ENCODE measurements around the gene PKP4.

DNA sequence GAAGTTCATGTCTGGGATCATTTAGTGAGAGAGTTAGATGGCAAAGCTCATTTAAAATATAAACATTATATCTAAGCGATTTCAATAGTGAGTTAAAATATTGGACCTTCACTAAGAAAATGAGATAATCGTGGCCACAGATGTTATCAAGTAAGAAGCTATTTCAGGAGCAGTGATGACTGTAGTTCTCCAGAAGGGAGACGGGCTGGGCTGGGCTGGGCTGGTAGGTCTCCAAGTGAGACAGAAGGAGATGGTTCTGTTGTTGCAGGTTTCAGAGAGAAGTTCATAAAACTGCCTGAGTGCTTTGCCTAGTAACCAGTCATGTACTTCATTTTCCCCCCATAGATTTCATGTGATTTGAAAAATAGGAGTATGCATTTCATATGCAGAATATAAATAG is 208.2 kb downstream of the PKP4 start:
- TF ChIP-seq, protein P1, sequence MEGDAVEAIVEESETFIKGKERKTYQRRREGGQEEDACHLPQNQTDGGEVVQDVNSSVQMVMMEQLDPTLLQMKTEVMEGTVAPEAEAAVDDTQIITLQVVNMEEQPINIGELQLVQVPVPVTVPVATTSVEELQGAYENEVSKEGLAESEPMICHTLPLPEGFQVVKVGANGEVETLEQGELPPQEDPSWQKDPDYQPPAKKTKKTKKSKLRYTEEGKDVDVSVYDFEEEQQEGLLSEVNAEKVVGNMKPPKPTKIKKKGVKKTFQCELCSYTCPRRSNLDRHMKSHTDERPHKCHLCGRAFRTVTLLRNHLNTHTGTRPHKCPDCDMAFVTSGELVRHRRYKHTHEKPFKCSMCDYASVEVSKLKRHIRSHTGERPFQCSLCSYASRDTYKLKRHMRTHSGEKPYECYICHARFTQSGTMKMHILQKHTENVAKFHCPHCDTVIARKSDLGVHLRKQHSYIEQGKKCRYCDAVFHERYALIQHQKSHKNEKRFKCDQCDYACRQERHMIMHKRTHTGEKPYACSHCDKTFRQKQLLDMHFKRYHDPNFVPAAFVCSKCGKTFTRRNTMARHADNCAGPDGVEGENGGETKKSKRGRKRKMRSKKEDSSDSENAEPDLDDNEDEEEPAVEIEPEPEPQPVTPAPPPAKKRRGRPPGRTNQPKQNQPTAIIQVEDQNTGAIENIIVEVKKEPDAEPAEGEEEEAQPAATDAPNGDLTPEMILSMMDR (IDR thresholded peaks at IDR 0.05): no peak
- no peak for TF ChIP-seq EZH2 (IDR thresholded peaks at IDR 0.05; ENCODE audit: borderline replicate concordance, insufficient read depth, low read depth, low read length, poor library complexity, severe bottlenecking)
